Mesothelial cell of epicardium (in vitro differentiated cells): ENCODE results near the gene BACE2. TPM values are rescaled to one million over a fixed set of nuclear protein-coding genes. Genes with fewer than 3 reads are reported as not detected.

ENCODE experiments used
- DNase-seq, 2 experiments: peaks; one replicate each; pipeline ENCODE4 v3.0.0; 2021; ENCODE audit warnings: low spot score in 2 of 2; ENCODE audit not compliant: unreplicated experiment in 2 of 2
- H3K27ac Mint-ChIP-seq: 2 replicates; pipeline ENCODE4 v1.8.0; 2021; ENCODE audit warnings: mixed read lengths
- H3K27me3 Mint-ChIP-seq: 2 replicates; pipeline ENCODE4 v1.8.0; 2021; ENCODE audit warnings: low read depth, mixed read lengths
- H3K36me3 Mint-ChIP-seq: 2 replicates; pipeline ENCODE4 v1.8.0; 2021; ENCODE audit warnings: mixed read lengths
- H3K4me1 Mint-ChIP-seq: 2 replicates; pipeline ENCODE4 v1.8.0; 2021; ENCODE audit warnings: mixed read lengths
- H3K4me3 Mint-ChIP-seq: 2 replicates; pipeline ENCODE4 v1.8.0; 2021; ENCODE audit warnings: mild to moderate bottlenecking, moderate library complexity, mixed read lengths
- H3K9me3 Mint-ChIP-seq: 2 replicates; pipeline ENCODE4 v1.8.0; 2021; ENCODE audit warnings: mixed read lengths
- total RNA-seq: library from RNA; stranded (reverse); gene quantifications from 3 replicates; pipeline ENCODE4 v1.2.1, GENCODE V29; 2021
- TF ChIP-seq, protein P1 (sequence below): fragments of 200-600 bp; sonication (generic); IDR thresholded peaks from one replicate; pipeline ENCODE4 v1.5.0; 2021; ENCODE audit warnings: antibody characterized with exemption; ENCODE audit not compliant: unreplicated experiment

The BACE2 gene
- total RNA-seq, 1 donor from 2014 or later = 31.3 TPM

DNA sequence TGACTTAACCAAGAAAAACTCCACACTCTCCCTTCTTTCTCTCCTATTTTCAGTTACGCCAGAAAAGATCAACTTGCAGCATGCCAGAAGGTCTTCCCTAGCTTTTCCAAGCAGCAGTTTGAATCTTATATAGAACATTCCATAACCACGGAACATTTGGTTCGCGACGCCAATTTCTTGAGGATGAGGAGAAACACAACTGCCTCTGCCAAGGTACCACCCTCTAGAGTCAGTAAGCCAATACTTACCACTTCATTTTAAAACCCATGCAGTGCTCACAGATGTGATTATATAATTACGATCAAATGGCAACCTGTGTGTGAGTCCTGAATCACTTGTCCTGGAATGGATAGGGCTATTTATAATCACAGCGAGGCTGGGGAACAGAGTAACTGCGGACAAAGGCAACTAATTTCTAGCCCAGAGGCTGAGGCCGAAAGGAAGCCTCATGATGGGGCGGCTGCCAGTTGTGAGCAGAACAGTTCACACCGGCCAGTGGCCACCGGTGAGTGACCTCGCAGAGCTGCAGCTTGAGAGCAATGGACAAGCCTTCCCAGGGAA is 43.2 kb upstream of the BACE2 start:
- no peak overlapping the region for H3K27ac Mint-ChIP-seq
- peaks cover 8% of the 10 kb centered on the region for H3K9me3 Mint-ChIP-seq
- TF ChIP-seq, protein P1, sequence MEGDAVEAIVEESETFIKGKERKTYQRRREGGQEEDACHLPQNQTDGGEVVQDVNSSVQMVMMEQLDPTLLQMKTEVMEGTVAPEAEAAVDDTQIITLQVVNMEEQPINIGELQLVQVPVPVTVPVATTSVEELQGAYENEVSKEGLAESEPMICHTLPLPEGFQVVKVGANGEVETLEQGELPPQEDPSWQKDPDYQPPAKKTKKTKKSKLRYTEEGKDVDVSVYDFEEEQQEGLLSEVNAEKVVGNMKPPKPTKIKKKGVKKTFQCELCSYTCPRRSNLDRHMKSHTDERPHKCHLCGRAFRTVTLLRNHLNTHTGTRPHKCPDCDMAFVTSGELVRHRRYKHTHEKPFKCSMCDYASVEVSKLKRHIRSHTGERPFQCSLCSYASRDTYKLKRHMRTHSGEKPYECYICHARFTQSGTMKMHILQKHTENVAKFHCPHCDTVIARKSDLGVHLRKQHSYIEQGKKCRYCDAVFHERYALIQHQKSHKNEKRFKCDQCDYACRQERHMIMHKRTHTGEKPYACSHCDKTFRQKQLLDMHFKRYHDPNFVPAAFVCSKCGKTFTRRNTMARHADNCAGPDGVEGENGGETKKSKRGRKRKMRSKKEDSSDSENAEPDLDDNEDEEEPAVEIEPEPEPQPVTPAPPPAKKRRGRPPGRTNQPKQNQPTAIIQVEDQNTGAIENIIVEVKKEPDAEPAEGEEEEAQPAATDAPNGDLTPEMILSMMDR = no peak
- DNase-seq = no peak
- peaks cover 2% of the 10 kb centered on the region for H3K36me3 Mint-ChIP-seq
- H3K27me3 Mint-ChIP-seq = peaks cover 20% of the 10 kb centered on the region
- H3K4me3 Mint-ChIP-seq = no peak overlapping the region
- H3K4me1 Mint-ChIP-seq = no peaks in the 10 kb centered on the region

DNA sequence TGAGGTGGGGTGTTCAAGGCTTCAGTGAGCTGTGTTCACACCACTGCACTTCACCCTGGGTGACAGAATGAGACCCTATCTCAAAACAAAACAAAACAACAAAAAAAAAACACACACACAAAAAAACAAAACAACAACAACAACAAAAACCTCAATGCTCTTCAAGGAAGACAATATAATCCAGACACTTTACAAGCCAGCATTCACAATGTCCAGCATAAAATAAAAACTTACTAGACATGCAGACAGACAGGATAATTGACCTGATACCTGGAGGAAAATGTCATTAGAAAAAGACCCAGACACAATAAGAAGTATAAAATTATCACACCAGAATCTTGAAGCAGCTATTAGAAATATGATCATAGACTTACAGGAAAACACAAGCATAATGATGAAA is 39.0 kb upstream of the BACE2 start:
- TF ChIP-seq, protein P1 = no peak
- no peaks in the 10 kb centered on the region for H3K4me1 Mint-ChIP-seq

DNA sequence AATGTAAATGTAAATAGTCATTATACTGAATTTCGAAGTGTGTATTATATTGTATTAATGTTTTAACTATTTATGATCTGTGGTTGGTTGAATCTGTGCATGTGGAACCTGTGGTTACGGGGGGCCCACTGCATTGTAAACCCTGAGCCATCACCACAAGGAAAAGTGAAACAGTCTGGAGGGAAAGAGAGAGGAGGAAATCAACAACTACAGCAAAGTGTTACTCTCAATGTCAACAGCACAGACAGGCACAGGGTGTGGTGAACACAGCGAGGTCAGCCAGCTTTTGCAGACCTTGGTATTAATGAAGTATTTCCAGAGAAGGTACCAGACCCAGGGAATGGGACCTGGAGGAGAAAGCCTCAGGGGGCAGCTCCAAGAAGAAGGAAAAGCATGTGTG is 37.1 kb upstream of the BACE2 start:
- no peak for DNase-seq
- peaks cover 11% of the 10 kb centered on the region for H3K9me3 Mint-ChIP-seq
- H3K27me3 Mint-ChIP-seq = peaks cover 12% of the 10 kb centered on the region
- TF ChIP-seq, protein P1 = no peak
- H3K4me1 Mint-ChIP-seq = no peaks in the 10 kb centered on the region
- no peak overlapping the region for H3K27ac Mint-ChIP-seq
- H3K36me3 Mint-ChIP-seq = peaks cover 2% of the 10 kb centered on the region
- H3K4me3 Mint-ChIP-seq = no peak overlapping the region

More for the DNA sequence above, 39.0 kb upstream of the BACE2 start:
- peaks cover 11% of the 10 kb centered on the region for H3K9me3 Mint-ChIP-seq
- no peak overlapping the region for H3K27ac Mint-ChIP-seq
- H3K27me3 Mint-ChIP-seq = peaks cover 5% of the 10 kb centered on the region
- H3K36me3 Mint-ChIP-seq = peaks cover 2% of the 10 kb centered on the region
- DNase-seq = no peak
- H3K4me3 Mint-ChIP-seq = no peak overlapping the region

DNA sequence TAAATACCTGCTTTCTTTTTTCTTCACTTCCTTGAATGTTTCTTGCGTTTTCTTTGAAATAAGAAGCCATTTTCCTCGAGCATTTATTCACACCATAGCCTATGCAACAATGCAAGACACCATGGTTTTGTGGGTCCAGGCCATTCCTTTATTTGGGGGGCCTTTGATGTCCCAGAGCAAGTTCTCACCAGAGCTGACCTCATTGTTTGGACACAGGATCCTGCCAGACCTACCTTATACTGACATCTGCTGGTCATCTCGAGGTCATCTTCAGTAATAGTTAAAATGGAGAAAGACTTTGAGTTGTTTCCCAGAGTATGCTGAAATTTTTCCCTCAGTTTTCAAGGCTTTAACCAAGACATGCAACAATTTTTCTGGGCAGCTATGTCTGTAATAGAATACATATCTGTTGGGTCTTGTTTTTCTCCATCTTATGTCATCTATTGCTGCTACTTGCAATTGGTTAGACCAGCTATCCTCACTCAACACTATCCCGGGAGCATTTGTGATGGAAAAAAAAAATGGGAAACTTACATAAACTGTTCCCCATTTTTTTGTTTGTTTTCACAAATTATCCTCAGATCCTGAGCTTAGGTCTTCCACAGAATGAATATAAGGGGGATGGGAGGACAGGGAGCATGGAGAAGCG is 34.0 kb upstream of the BACE2 start:
- Mint-ChIP-seq H3K27ac (no peak overlapping the region), H3K9me3 (peaks cover 10% of the 10 kb centered on the region), H3K4me1 (no peaks in the 10 kb centered on the region), H3K4me3 (no peak overlapping the region), H3K36me3 (peaks cover 2% of the 10 kb centered on the region), H3K27me3 (peaks cover 18% of the 10 kb centered on the region)
- TF ChIP-seq, protein P1 = no peak
- no peak for DNase-seq

DNA sequence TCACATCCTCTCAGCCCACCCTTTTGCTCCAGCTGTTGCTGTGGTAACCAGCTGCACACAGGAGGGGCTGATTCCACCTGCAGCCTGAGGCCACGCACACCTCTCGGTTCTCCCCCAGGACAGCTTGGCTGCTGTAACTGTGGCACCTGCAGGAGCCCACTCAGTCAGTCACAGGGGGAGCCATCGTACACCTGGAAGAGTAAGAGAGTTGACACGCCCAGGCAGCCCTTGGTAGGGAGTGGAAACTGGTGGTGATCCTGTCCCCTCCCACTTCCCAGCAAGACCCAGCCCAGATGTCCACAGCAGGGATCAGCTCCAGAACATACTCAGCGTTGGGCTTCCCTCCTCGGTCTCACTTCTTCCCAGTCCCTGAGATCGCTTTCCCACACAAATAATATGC is 32.2 kb upstream of the BACE2 start:
- no peaks in the 10 kb centered on the region for H3K9me3 Mint-ChIP-seq
- DNase-seq = no peak
- H3K36me3 Mint-ChIP-seq = no peaks in the 10 kb centered on the region
- peaks cover 13% of the 10 kb centered on the region for H3K27me3 Mint-ChIP-seq
- TF ChIP-seq, protein P1 = no peak
- peaks cover 2% of the 10 kb centered on the region for H3K4me1 Mint-ChIP-seq
- no peak overlapping the region for H3K27ac Mint-ChIP-seq
- H3K4me3 Mint-ChIP-seq = no peak overlapping the region
